ENCODE data around the gene LCK. TPM values are rescaled to one million over a fixed set of nuclear protein-coding genes. Genes with fewer than 3 reads are reported as not detected.

The LCK gene
- total and polyA plus RNA-seq, 10 of the 15 experiments (the other 5 are each of a cell fraction or from before 2014, with no cell fraction given) = 31.5 to 173 (median 119) TPM

GRCh38 chr1:32291145-32291707 is 40.2 kb downstream of the LCK start:
- SMC1A ChIA-PET (ENCODE audit: uncharacterized antibody, unreplicated experiment) = interaction anchor here (0.7 to 2.9 kb wide), 12 partner anchors 21 to 103 kb away, joined by 3 to 18 read pairs (median 6); partner anchors contain the start of gene LCK
- in situ Hi-C loops (cut with MboI) (no loop called here), intact Hi-C loops (cut with micrococcal nuclease; ENCODE audit: unreplicated experiment) (no loop called here)
- H3K27me3 ChIP-seq (replicated peaks in 1 of 2; ENCODE audit: control insufficient read depth in 2 of 2, insufficient read depth in 2 of 2, low read length in 1 of 2) = no peaks in the 10 kb centered on the region
- WGBS (ENCODE audit: insufficient coverage, insufficient replicate concordance, low lambda C conversion rate, missing lambda C conversion rate) = 18% methylated on average over 9 of the region's 10 CpGs
- ATAC-seq (no peak), FAIRE-seq (no peak), DNase-seq (ENCODE audit: low read depth, low spot score) (no peak)
- H3K4me3 ChIP-seq = peak overlapping the region; percentile 70
- peak overlapping the region; percentile 95 for H2AFZ ChIP-seq (ENCODE audit: control insufficient read depth, low read depth, low read length)
- RAD21 ChIA-PET (ENCODE audit: unreplicated experiment) = interaction anchor here (0.7 to 4.3 kb wide), 16 partner anchors 10 to 183 kb away, joined by 3 to 25 read pairs (median 4); partner anchors contain the start of genes EIF3I, KPNA6, LCK and MARCKSL1
- H4K20me1 ChIP-seq (ENCODE audit: control insufficient read depth, insufficient read depth) = no peaks in the 10 kb centered on the region
- TF ChIP-seq ZBED1 (IDR thresholded peaks at IDR 0.05; ENCODE audit: borderline replicate concordance) = no peak
- TF ChIP-seq TCF3 (IDR thresholded peaks at IDR 0.05; ENCODE audit: borderline replicate concordance, insufficient read depth, low read depth, low read length) = no peak
- no peak for TF ChIP-seq TCF12 (IDR thresholded peaks at IDR 0.05; ENCODE audit: low read depth, low read length)
- TF ChIP-seq PAX8 (IDR thresholded peaks at IDR 0.05) = 0 out of 2 replicates have a peak, but pooled peaks have one; percentile 51
- 0 out of 2 replicates have a peak, but pooled peaks have one; percentile 14 for TF ChIP-seq RUNX3 (IDR thresholded peaks at IDR 0.05; ENCODE audit: low read length)
- no peak for TF ChIP-seq WRNIP1 (IDR thresholded peaks at IDR 0.05; ENCODE audit: borderline replicate concordance, low read depth, low read length)
- TF ChIP-seq GABPA (IDR thresholded peaks at IDR 0.05; ENCODE audit: low read depth) = no peak
- 0 out of 2 replicates have a peak, but pooled peaks have one; percentile 5 for TF ChIP-seq ZNF24 (IDR thresholded peaks at IDR 0.05)
- 0 out of 2 replicates have a peak, but pooled peaks have one; percentile 25 for TF ChIP-seq SMARCA5 (IDR thresholded peaks at IDR 0.05)
- TF ChIP-seq ETV6 (conservative IDR thresholded peaks at IDR 0.05 in 1 of 2, IDR thresholded peaks at IDR 0.05 in 1 of 2; ENCODE audit: borderline replicate concordance in 1 of 2, low read depth in 1 of 2) = no peak; a peak in 1 of 4 replicates
- TF ChIP-seq, protein P1, sequence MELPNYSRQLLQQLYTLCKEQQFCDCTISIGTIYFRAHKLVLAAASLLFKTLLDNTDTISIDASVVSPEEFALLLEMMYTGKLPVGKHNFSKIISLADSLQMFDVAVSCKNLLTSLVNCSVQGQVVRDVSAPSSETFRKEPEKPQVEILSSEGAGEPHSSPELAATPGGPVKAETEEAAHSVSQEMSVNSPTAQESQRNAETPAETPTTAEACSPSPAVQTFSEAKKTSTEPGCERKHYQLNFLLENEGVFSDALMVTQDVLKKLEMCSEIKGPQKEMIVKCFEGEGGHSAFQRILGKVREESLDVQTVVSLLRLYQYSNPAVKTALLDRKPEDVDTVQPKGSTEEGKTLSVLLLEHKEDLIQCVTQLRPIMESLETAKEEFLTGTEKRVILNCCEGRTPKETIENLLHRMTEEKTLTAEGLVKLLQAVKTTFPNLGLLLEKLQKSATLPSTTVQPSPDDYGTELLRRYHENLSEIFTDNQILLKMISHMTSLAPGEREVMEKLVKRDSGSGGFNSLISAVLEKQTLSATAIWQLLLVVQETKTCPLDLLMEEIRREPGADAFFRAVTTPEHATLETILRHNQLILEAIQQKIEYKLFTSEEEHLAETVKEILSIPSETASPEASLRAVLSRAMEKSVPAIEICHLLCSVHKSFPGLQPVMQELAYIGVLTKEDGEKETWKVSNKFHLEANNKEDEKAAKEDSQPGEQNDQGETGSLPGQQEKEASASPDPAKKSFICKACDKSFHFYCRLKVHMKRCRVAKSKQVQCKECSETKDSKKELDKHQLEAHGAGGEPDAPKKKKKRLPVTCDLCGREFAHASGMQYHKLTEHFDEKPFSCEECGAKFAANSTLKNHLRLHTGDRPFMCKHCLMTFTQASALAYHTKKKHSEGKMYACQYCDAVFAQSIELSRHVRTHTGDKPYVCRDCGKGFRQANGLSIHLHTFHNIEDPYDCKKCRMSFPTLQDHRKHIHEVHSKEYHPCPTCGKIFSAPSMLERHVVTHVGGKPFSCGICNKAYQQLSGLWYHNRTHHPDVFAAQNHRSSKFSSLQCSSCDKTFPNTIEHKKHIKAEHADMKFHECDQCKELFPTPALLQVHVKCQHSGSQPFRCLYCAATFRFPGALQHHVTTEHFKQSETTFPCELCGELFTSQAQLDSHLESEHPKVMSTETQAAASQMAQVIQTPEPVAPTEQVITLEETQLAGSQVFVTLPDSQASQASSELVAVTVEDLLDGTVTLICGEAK (IDR thresholded peaks at IDR 0.05; ENCODE audit: borderline replicate concordance) = 0 out of 2 replicates have a peak, but pooled peaks have one; percentile 36
- BruUV-seq (replicated peaks) = TSS peak; percentile 100
- H3K4me2 ChIP-seq (ENCODE audit: control insufficient read depth, insufficient read depth) = peak overlapping the region; percentile 83
- POLR2A ChIA-PET = interaction anchor here (0.6 to 2.5 kb wide), 18 partner anchors 15 to 528 kb away, joined by 3 to 16 read pairs (median 4); partner anchors contain the start of genes BSDC1, CCDC28B and KPNA6
- H3K27ac ChIP-seq (ENCODE audit: control insufficient read depth, insufficient read depth) = peak overlapping the region; percentile 92
- no peaks in the 10 kb centered on the region; a peak in 1 of 4 replicates for H3K36me3 ChIP-seq (ENCODE audit: control insufficient read depth in 2 of 2, insufficient read depth in 2 of 2, low read length in 1 of 2)
- CTCF ChIA-PET = interaction anchor here (0.7 to 2.6 kb wide), 11 partner anchors 21 to 183 kb away, joined by 3 to 17 read pairs (median 7); partner anchors contain the start of genes KPNA6 and LCK
- H3K9me3 ChIP-seq (replicated peaks; ENCODE audit: control insufficient read depth, insufficient read depth, low read length) = no peaks in the 10 kb centered on the region
- peak overlapping the region; percentile 86 for H3K9ac ChIP-seq (ENCODE audit: control insufficient read depth, insufficient read depth, low read length)
- peaks cover 41% of the 10 kb centered on the region for H3K79me2 ChIP-seq (ENCODE audit: control insufficient read depth, insufficient read depth, low read length)
- peaks cover 3% of the 10 kb centered on the region; the same call in 1 of the 2 replicates for H3K4me1 ChIP-seq (ENCODE audit: control insufficient read depth, insufficient read depth, low read length)
